ENCODE measurements around the gene FGGY.
"Not testable (repeated sequence)": the region's sequence is repeated elsewhere in the genome, so short reads cannot be mapped to it uniquely, and the experiment has no call there.

DNA sequence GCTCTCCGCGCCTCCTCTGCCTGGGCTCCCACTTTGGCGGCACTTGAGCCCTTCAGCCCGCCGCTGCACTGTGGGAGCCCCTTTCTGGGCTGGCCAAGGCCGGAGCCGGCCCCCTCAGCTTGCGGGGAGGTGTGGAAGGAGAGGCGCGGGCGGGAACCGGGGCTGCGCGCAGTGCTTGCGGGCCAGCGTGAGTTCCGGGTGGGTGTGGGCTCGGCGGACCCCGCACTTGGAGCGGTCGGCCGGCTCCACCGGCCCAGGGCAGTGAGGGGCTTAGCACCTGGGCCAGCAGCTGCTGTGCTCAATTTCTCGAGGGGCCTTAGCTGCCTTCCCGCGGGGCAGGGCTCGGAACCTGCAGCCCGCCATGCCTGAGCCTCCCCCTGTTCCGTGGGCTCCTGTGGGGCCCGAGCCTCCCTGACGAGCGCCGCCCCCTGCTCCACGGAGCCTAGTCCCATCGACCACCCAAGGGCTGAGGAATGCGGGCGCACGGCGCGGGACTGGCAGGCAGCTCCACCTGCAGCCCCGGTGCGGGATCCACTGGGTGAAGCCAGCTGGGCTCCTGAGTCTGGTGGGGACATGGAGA lies 175.2 kb downstream of the FGGY start:
- TF ChIP-seq, protein P1, sequence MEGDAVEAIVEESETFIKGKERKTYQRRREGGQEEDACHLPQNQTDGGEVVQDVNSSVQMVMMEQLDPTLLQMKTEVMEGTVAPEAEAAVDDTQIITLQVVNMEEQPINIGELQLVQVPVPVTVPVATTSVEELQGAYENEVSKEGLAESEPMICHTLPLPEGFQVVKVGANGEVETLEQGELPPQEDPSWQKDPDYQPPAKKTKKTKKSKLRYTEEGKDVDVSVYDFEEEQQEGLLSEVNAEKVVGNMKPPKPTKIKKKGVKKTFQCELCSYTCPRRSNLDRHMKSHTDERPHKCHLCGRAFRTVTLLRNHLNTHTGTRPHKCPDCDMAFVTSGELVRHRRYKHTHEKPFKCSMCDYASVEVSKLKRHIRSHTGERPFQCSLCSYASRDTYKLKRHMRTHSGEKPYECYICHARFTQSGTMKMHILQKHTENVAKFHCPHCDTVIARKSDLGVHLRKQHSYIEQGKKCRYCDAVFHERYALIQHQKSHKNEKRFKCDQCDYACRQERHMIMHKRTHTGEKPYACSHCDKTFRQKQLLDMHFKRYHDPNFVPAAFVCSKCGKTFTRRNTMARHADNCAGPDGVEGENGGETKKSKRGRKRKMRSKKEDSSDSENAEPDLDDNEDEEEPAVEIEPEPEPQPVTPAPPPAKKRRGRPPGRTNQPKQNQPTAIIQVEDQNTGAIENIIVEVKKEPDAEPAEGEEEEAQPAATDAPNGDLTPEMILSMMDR (IDR thresholded peaks at IDR 0.05; ENCODE audit: low read depth, low read length): not testable (repeated sequence)
- TF ChIP-seq POLR2A (IDR thresholded peaks at IDR 0.05; ENCODE audit: extremely low read depth, insufficient read length): not testable (repeated sequence)
